HepG2 (cell line): ENCODE measurements around the gene ASB16. TPM values are rescaled to one million over a fixed set of nuclear protein-coding genes. Genes with fewer than 3 reads are reported as not detected.
A peak's percentile ranks its signal among the peaks of the same experiment; 100 is the strongest.

Experiments used
- BRD4 ChIP-seq: sonication (generic); formaldehyde crosslinking; IDR thresholded peaks from 2 replicates; pipeline ENCODE4 v1.4.0; 2020; ENCODE audit warnings: missing genetic modification reagents
- EP300 ChIP-seq, 3 experiments: sonication (generic) in 1 of 3; formaldehyde crosslinking in 1 of 3; IDR thresholded peaks; 2 replicates each; pipeline versions ENCODE4 v1.5.1 to v1.6.1; 2011 to 2020; ENCODE audit warnings: low read depth in 2 of 3, low read length in 2 of 3, borderline replicate concordance in 1 of 3, improper control_type of control experiment in 1 of 3, mild to moderate bottlenecking in 1 of 3, missing genetic modification reagents in 1 of 3, moderate library complexity in 1 of 3
- FOXC1 ChIP-seq: sonication (generic); formaldehyde crosslinking; IDR thresholded peaks from 2 replicates; pipeline ENCODE4 v1.8.0; 2022; ENCODE audit warnings: mild to moderate bottlenecking, missing genetic modification reagents, borderline replicate concordance
- HNRNPLL ChIP-seq: fragments of 200-400 bp; formaldehyde crosslinking; IDR thresholded peaks from 2 replicates; pipeline ENCODE4 v1.6.1; 2017; ENCODE audit warnings: mild to moderate bottlenecking, low read depth, low read length; ENCODE audit not compliant: poor library complexity, severe bottlenecking
- HOXA9 ChIP-seq: sonication (generic); formaldehyde crosslinking; IDR thresholded peaks from 2 replicates; pipeline ENCODE4 v1.8.1; 2022; ENCODE audit warnings: missing genetic modification reagents, mild to moderate bottlenecking, moderate library complexity, borderline replicate concordance
- JUND ChIP-seq: sonication (generic); formaldehyde crosslinking; IDR thresholded peaks from 2 replicates; pipeline ENCODE4 v1.8.0; 2022; ENCODE audit warnings: mild to moderate bottlenecking, missing genetic modification reagents
- KMT2B ChIP-seq: IDR thresholded peaks from 2 replicates; pipeline ENCODE4 v1.6.1; 2016; ENCODE audit warnings: missing genetic modification reagents, missing compliant biosample characterization
- MEF2D ChIP-seq: sonication (generic); formaldehyde crosslinking; IDR thresholded peaks from 2 replicates; pipeline ENCODE4 v1.5.1; 2020; ENCODE audit warnings: mild to moderate bottlenecking, missing genetic modification reagents
- NFE2 ChIP-seq: sonication (generic); formaldehyde crosslinking; IDR thresholded peaks from 2 replicates; pipeline ENCODE4 v1.4.0; 2020; ENCODE audit warnings: missing genetic modification reagents
- NONO ChIP-seq, 2 experiments: fragments of 450-650 bp in 1 of 2; sonication (generic) in 1 of 2; formaldehyde crosslinking in 1 of 2; IDR thresholded peaks in 1 of 2; conservative IDR thresholded peaks in 1 of 2; 2 replicates each; pipeline versions ENCODE4 v1.6.1 to v1.8.0; 2017 to 2022; ENCODE audit warnings: mild to moderate bottlenecking in 1 of 2, missing genetic modification reagents in 1 of 2, moderate library complexity in 1 of 2
- NR3C1 ChIP-seq: sonication (generic); formaldehyde crosslinking; IDR thresholded peaks from 2 replicates; pipeline ENCODE4 v1.4.0; 2020; ENCODE audit warnings: missing genetic modification reagents
- PRDM10 ChIP-seq: sonication (generic); formaldehyde crosslinking; IDR thresholded peaks from 2 replicates; pipeline ENCODE4 v1.4.0; 2020; ENCODE audit warnings: low read depth, missing genetic modification reagents
- RELA ChIP-seq: sonication (generic); formaldehyde crosslinking; IDR thresholded peaks from 2 replicates; pipeline ENCODE4 v1.4.0; 2020; ENCODE audit warnings: missing genetic modification reagents
- SMAD3 ChIP-seq: sonication (generic); formaldehyde crosslinking; IDR thresholded peaks from 2 replicates; pipeline ENCODE4 v1.4.0; 2020; ENCODE audit warnings: missing genetic modification reagents
- ZFX ChIP-seq: sonication (generic); formaldehyde crosslinking; IDR thresholded peaks from 2 replicates; pipeline ENCODE4 v1.4.0; 2020; ENCODE audit warnings: mild to moderate bottlenecking, low read depth, missing genetic modification reagents, moderate library complexity
- ZGPAT ChIP-seq: IDR thresholded peaks from 2 replicates; pipeline ENCODE4 v1.6.1; 2016; ENCODE audit warnings: mild to moderate bottlenecking
- ZMAT3 ChIP-seq: sonication (generic); formaldehyde crosslinking; conservative IDR thresholded peaks from 2 replicates; pipeline ENCODE4 v1.7.0; 2021; ENCODE audit warnings: missing genetic modification reagents
- ZMYM2 ChIP-seq: sonication (generic); formaldehyde crosslinking; IDR thresholded peaks from 2 replicates; pipeline ENCODE4 v1.8.0; 2022; ENCODE audit warnings: mild to moderate bottlenecking, missing genetic modification reagents
- ZMYM3 ChIP-seq: sonication (generic); formaldehyde crosslinking; IDR thresholded peaks from 2 replicates; pipeline ENCODE4 v1.5.1; 2020; ENCODE audit warnings: mild to moderate bottlenecking, missing genetic modification reagents
- ZNF20 ChIP-seq: sonication (generic); formaldehyde crosslinking; IDR thresholded peaks from 2 replicates; pipeline ENCODE4 v1.4.0; 2020; ENCODE audit warnings: mild to moderate bottlenecking, moderate library complexity, missing genetic modification reagents
- ZNF224 ChIP-seq: sonication (generic); formaldehyde crosslinking; IDR thresholded peaks from 2 replicates; pipeline ENCODE4 v1.5.0; 2020; ENCODE audit warnings: mild to moderate bottlenecking, missing genetic modification reagents
- ZNF569 ChIP-seq: sonication (generic); formaldehyde crosslinking; IDR thresholded peaks from 2 replicates; pipeline ENCODE4 v1.5.0; 2020; ENCODE audit warnings: mild to moderate bottlenecking, missing genetic modification reagents, moderate library complexity, borderline replicate concordance
- ZNF589 ChIP-seq: sonication (generic); formaldehyde crosslinking; conservative IDR thresholded peaks from 2 replicates; pipeline ENCODE4 v1.8.0; 2022; ENCODE audit warnings: mild to moderate bottlenecking, moderate library complexity, missing genetic modification reagents
- ZNF768 ChIP-seq: sonication (generic); formaldehyde crosslinking; IDR thresholded peaks from 2 replicates; pipeline ENCODE4 v1.4.0; 2020; ENCODE audit warnings: missing genetic modification reagents
- polyA plus RNA-seq, 8 experiments: library from polyadenylated mRNA; depleted of rRNA in 3 of 8; stranded (reverse) in 7 of 8; unstranded in 1 of 8; fragments of >200 nt; fragmentation: Illumina TruSeq in 4 of 8; extraction: Trizol in 4 of 8; gene quantifications; 2 replicates each; pipeline versions ENCODE4 v1.2.1 to v1.2.3, GENCODE V29; 2011 to 2016; ENCODE audit warnings: low read depth in 4 of 8, missing spikeins in 1 of 8, mixed read lengths in 1 of 8; ENCODE audit not compliant: insufficient read depth in 1 of 8
- total RNA-seq, 5 experiments: library from RNA; depleted of rRNA; stranded (reverse); fragments of >200 nt; fragmentation: Illumina TruSeq; extraction: Trizol; gene quantifications; 2 replicates each; pipeline ENCODE4 v1.2.3, GENCODE V29; 2016; ENCODE audit warnings: low read depth in 1 of 5

ASB16 gene
- total and polyA plus RNA-seq, 2 of the 13 experiments (the other 11 are each of a cell fraction or from before 2014, with no cell fraction given), result 0.07 TPM; not detected in 1

- TF ChIP-seq ZGPAT (CRISPR knock-in tag) (peak; percentile 49; the same call in 1 of the 2 replicates), RELA (no peak), SMAD3 (CRISPR knock-in tag) (0 out of 2 replicates have a peak, but pooled peaks have one; percentile 19), NFE2 (CRISPR knock-in tag) (no peak), ZNF20 (CRISPR knock-in tag) (no peak), NR3C1 (CRISPR knock-in tag) (no peak), ZNF589 (CRISPR knock-in tag) (no peak), ZNF569 (CRISPR knock-in tag) (no peak), HNRNPLL (peak; percentile 67), ZMAT3 (CRISPR knock-in tag) (no peak), ZFX (CRISPR knock-in tag) (peak; percentile 78), MEF2D (CRISPR knock-in tag) (peak; percentile 99), HOXA9 (CRISPR knock-in tag) (no peak), EP300 (IDR thresholded peaks at IDR 0.05; ENCODE audit: low read depth in 2 of 2, low read length in 2 of 2) (no peak), EP300 (CRISPR knock-in tag; IDR thresholded peaks at IDR 0.05; ENCODE audit: borderline replicate concordance) (no peak), ZNF224 (CRISPR knock-in tag) (0 out of 2 replicates have a peak, but pooled peaks have one; percentile 56), NONO (IDR thresholded peaks at IDR 0.05) (no peak), NONO (CRISPR knock-in tag; conservative IDR thresholded peaks at IDR 0.05) (no peak; the same call in 1 of the 2 replicates), KMT2B (no peak), JUND (CRISPR knock-in tag) (no peak), BRD4 (CRISPR knock-in tag) (0 out of 2 replicates have a peak, but pooled peaks have one; percentile 41), ZMYM3 (CRISPR knock-in tag) (0 out of 2 replicates have a peak, but pooled peaks have one; percentile 13), ZMYM2 (CRISPR knock-in tag) (no peak), ZNF768 (CRISPR knock-in tag) (no peak; the same call in 1 of the 2 replicates), PRDM10 (CRISPR knock-in tag) (peak; percentile 30; the same call in 1 of the 2 replicates), FOXC1 (CRISPR knock-in tag) (peak; percentile 66; the same call in 1 of the 2 replicates)
Measured at GRCh38 chr17:44170499-44171201, at the start of gene ASB16 (continued).
